ENCODE results near the gene EGLN1.

The EGLN1 gene

GRCh38 chr1:231395998-231396390 lies 26.1 kb downstream of the EGLN1 start:
- no peak for DNase-seq (ENCODE audit: low read depth)

- DNase-seq (ENCODE audit: low read depth), result peak; percentile 92
These were observed 26.8 kb downstream of the EGLN1 start for GRCh38 chr1:231395076-231395997.

DNA sequence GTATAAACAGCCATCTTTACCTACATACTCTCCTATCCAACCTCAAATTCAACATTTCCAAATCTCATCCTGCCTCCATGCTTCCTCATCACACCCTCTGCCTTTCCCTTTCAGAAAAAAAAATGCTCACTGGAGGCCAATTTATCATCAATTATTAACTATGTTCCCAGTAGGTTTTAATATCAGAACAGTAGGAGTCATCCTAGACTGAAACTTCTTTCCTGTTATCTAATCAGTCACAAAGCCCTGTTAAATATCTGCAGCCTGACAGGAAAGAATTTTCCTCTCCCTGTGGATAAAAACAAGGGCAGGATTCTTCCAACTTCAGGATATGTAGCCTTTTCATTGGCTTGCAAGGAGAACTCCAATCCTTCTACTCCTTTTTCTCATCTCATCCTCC lies 28.4 kb downstream of the EGLN1 start:
- DNase-seq (ENCODE audit: low read depth), result no peak

DNA sequence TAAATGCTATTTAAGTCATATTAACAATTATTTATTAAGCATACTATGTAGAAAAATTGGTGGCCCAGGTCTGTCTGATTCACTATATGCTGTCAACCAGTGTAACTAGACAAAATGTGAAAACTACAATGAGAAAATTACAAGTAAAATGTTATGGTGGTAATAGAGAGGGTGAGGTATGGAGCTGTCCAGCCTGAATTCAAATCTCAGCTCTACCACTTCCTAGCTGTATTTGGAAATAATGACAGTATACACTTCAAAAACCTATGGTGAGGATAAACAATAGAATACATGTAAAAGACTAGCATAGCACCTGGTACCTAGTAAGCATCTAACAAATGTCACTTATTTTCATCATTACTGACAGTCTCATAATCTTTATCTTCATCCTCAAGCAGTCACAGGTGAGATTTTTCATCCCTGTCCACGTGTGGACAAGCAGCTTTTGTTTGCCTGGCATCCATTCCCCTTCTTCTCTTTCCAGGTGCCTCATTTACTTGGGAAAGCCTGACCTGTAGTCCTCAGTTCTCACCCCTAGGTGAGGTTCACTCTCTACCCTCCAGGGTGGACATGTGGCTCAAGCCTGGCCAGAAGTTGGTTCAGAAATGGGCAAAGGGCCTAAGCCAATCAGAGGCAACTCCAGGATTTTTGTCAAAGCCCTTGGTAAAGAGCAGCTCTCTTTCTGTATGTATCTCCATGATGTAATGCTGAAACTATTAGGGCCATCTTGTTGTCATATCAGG lies 29.5 kb downstream of the EGLN1 start:
- no peak for DNase-seq (ENCODE audit: low read depth)

DNA sequence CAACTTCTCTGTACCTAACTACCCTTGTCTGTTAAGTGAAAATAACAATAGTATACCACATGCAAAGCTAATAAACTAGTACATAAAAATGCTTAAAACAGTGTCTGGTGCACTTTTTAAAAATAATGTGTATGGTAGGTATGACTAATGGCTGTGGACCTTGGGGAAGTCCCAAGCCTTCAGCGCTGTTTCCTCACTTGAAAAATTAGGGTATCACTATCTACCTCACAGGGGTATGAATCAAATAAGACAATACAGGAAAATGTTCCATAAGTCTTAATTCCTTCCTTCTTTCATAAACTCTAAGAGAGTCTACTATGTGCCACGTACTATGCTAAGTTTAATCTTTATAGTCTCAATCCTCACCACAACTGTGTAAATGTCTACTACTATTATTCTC lies 32.0 kb downstream of the EGLN1 start:
- DNase-seq (ENCODE audit: low read depth), result no peak

GRCh38 chr1:231387770-231388669 lies 34.1 kb downstream of the EGLN1 start:
- DNase-seq (ENCODE audit: low read depth), result no peak

DNA sequence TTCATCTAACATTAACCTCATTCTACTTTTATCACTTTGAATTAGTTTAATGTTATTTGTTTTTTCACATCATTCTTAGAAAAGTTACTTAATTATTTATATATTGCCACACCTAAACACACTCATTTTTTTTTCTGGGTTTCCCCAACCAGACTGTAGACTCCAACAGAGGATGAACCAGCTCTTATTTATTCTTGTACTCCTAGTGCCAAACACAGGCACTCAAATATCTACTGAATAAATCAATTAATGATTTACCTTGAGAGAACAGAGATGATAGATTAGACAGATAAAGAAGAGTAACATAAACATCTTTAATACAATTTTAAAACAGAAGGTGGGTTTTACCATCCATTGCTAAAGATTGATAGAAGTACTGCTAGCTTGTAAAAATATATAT lies 35.6 kb downstream of the EGLN1 start:
- no peak for DNase-seq (ENCODE audit: low read depth)

GRCh38 chr1:231385416-231385748 lies 36.7 kb downstream of the EGLN1 start:
- no peak for DNase-seq (ENCODE audit: low read depth)

DNA sequence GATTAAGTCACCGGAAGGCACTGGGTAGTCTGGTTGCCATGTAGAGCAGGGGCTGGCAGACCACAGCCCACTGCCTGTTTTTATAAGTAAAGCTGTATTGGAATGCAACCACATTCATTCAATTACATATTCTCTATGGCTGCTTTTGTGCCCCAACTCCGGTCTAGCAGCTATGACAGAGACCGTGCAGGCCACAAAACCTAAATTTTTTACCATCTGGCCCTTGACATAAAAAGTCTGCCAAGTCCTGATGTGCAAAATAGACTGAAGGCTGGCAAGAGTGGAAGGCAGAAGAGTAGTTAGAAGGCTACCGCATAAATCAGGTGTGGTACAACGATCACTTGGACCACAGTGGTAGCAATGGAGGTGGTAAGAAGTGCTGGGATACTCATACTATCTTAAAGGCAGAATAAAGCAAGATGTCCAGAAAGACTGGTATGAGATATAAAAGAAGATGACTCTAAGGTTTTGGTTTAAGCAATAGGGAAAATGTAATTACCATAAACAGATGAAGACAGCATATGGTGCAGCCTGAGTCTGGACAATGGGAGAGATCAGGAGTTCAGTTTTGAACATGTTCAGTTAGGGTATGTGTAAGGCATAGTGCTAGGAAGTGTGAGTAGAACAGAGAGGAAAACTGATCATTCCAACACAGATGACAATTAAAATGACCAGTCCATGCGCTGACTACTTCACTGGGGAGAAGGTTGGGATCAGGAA lies 37.2 kb downstream of the EGLN1 start:
- no peak for DNase-seq (ENCODE audit: low read depth)

DNA sequence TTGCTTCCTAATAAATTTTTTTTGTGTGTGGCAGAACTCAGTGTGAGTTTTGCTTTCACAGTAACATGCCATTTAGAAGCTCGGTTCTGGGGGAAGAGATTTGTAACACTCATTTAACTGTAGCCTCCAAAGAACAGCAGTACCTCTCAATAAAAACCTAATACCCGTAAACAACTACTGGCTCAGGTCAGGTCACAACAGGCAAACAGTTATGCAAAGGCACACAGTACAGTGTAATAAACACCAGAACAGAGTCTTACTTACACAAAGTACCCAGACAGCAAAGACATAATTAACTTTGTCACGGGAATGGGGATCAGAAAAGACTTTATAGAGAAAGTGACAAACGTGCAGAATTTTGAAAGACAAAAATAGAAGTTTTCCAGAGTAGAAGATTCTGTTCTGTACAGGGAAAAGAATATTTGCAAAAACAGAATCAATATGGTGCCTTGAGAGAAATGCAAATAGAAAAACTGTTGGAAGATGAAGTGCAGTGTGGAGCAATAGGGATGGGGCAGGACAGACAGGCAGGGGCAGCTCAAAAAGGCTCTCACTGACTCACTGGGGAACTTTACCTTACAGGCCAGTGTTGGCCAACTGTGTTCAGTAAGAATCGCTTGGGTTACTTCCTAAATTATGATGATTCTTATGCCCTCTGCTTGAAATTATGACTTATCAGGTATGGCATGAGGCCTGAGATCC lies 38.8 kb downstream of the EGLN1 start:
- no peak for DNase-seq (ENCODE audit: low read depth)

DNA sequence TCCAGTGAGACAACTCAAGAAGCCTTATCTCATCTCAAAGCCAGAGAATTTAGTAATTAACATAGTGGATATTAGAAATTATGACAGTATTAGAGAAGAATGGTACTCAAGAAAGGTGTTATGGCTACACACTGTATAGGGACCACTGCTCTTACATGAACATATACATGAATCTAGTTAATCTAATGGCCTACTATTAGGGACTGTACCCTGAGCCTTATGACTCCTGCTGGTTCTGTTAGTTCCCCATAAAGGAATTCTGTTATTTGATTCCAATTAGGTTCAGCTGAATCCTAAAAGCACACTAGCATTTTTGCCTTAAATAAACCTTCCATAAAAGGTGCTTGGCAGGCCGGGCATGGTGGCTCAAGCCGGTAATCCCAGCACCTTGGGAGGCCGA lies 39.7 kb downstream of the EGLN1 start:
- no peak for DNase-seq (ENCODE audit: low read depth)

- DNase-seq (ENCODE audit: low read depth), result no peak
These were observed 40.4 kb downstream of the EGLN1 start for GRCh38 chr1:231381729-231382128.

GRCh38 chr1:231376875-231377549 lies 45.1 kb downstream of the EGLN1 start:
- DNase-seq (ENCODE audit: low read depth), result no peak

- no peak for DNase-seq (ENCODE audit: low read depth)
These were observed 46.0 kb downstream of the EGLN1 start for GRCh38 chr1:231376101-231376500.

DNA sequence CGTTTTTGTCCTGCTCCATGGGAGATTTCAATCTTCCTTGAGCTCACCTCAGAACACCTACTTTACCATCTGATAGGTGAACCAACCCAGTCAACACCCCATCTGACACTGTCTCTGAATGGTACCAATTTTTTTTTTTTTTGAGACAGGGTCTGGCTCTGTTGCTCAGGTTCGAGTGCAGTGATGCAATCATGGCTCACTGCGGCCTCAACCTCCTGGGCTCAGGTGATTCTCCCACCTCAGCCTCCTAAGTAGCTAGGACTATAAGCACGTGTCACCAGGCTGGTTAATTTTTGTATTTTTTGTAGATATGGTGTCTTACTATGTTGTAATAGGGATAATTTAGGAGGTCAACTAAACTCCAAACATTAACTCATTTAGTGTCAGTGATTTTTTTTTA lies 47.7 kb downstream of the EGLN1 start:
- no peak for DNase-seq (ENCODE audit: low read depth)

DNA sequence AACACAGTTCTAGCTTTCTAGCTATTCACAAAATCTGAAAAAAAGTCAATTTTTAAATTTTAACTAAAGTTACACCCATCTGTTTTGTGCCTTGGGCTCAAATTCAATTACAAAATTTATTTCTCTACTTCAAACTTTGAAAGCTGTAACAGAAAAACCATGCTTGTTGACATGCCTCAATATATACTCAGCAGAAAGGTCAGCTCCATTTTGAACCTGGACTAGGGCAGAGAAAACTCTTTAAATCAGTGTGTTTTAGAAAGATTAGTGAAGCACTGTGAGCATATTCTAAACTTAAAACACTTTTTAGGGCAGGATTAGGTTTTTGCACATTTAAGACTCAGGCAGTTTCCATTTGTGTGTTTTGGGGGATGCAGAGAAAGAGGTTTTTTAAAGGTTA lies 49.6 kb downstream of the EGLN1 start:
- no peak for DNase-seq (ENCODE audit: low read depth)

DNA sequence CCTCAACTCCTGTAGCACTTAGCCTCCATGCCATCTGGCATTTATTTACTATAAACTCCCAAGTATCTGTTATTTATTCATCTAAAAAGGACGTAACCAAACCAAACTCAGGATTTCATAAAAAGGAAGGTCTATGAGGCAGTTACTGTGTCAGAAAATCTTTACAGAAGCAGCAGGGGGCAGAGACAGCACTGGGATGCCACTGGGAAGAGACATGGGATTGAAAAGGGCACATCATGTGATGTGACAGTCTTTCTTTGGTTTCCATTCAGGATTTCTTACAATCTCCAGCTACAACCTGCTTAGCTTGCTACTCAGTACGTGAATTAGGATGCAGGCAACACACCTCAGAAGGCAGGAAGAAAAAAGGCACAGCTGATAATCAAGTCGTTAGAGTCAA lies 52.8 kb downstream of the EGLN1 start:
- no peak for DNase-seq (ENCODE audit: low read depth)

- no peak for DNase-seq (ENCODE audit: low read depth)
These were observed 57.9 kb downstream of the EGLN1 start for GRCh38 chr1:231364192-231364591.

DNA sequence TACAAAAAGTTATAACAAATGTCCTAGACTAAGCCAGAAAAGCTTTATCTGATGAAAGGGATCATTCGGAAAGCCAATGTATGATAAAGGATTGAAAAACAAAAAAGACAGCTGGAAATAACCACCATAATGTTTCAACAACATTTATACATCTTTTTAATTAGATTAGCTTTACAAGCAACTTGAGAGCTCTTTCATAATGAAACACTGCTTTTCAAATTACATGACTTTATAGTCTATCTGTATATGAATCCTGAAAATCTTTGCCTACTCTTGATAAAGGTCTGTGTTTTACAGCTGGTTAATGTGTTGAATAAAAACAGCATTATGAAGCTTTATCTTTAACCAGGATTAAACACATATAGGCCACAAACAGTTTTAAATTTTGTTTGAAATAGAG lies 58.5 kb downstream of the EGLN1 start:
- no peak for DNase-seq (ENCODE audit: low read depth)

GRCh38 chr1:231362325-231362724 lies 59.8 kb downstream of the EGLN1 start:
- DNase-seq (ENCODE audit: low read depth), result no peak

GRCh38 chr1:231359113-231359512 lies 63.0 kb downstream of the EGLN1 start:
- peak; percentile 96 for DNase-seq (ENCODE audit: low read depth)
